ENCODE results near the gene TAOK1. TPM values are rescaled to one million over a fixed set of nuclear protein-coding genes. Genes with fewer than 3 reads are reported as not detected.
A peak's percentile ranks its signal among the peaks of the same experiment; 100 is the strongest.

Gene TAOK1
- total and polyA plus RNA-seq, 9 of the 15 experiments (the other 6 are each of a cell fraction or from before 2014, with no cell fraction given), result 3.2 to 33.1 (median 16.5) TPM

- TF ChIP-seq BRF1 (IDR thresholded peaks at IDR 0.05; ENCODE audit: borderline replicate concordance, extremely low read depth, insufficient read length), result no peak
- no peak for TF ChIP-seq ZFP91 (CRISPR knock-in tag; IDR thresholded peaks at IDR 0.05)
- peak; percentile 95 for TF ChIP-seq L3MBTL2 (IDR thresholded peaks at IDR 0.05)
- no peak for TF ChIP-seq NR2F6 (CRISPR knock-in tag; IDR thresholded peaks at IDR 0.05)
- TF ChIP-seq ETS2 (tag; IDR thresholded peaks at IDR 0.05; ENCODE audit: borderline replicate concordance, poor library complexity, severe bottlenecking), result no peak
- no peak for TF ChIP-seq REST (IDR thresholded peaks at IDR 0.05; ENCODE audit: borderline replicate concordance)
- TF ChIP-seq REST (CRISPR knock-in tag; IDR thresholded peaks at IDR 0.05; ENCODE audit: low read depth), result no peak
- TF ChIP-seq MXD1 (CRISPR knock-in tag; IDR thresholded peaks at IDR 0.05; ENCODE audit: borderline replicate concordance, poor library complexity, severe bottlenecking), result peak; percentile 30
- TF ChIP-seq RFX5 (IDR thresholded peaks at IDR 0.05; ENCODE audit: low read depth, low read length), result no peak
- TF ChIP-seq TCFL5 (CRISPR knock-in tag; conservative IDR thresholded peaks at IDR 0.05), result no peak
- no peak for TF ChIP-seq ZBTB49 (CRISPR knock-in tag; IDR thresholded peaks at IDR 0.05; ENCODE audit: borderline replicate concordance)
- no peak for TF ChIP-seq MECOM (CRISPR knock-in tag; IDR thresholded peaks at IDR 0.05)
Measured at GRCh38 chr17:29591146-29591736, 201.1 kb downstream of the TAOK1 start (continued).

Data from K562 (cell line).